ENCODE results near the gene PFKM.
"Not testable (repeated sequence)": the region's sequence is repeated elsewhere in the genome, so short reads cannot be mapped to it uniquely, and the experiment has no call there.

PFKM gene

GRCh38 chr12:48115957-48116356 is 3.2 kb upstream of the PFKM start:
- no peak for DNase-seq

- DNase-seq = no peak
These were observed 786 bp upstream of the PFKM start for GRCh38 chr12:48118284-48118871.

- DNase-seq = no peak
These were observed 651 bp downstream of the PFKM start for GRCh38 chr12:48119834-48120195.

- DNase-seq = no peak
These were observed 2.4 kb downstream of the PFKM start for GRCh38 chr12:48121522-48121921.

- no peak for DNase-seq
These were observed 3.1 kb downstream of the PFKM start for GRCh38 chr12:48122065-48122834.

- no peak for DNase-seq
These were observed 4.0 kb downstream of the PFKM start for GRCh38 chr12:48123169-48123568.

- DNase-seq = not testable (repeated sequence)
These were observed 6.4 kb downstream of the PFKM start for GRCh38 chr12:48125542-48125941.

GRCh38 chr12:48125985-48126384 is 6.8 kb downstream of the PFKM start:
- DNase-seq = no peak

GRCh38 chr12:48126953-48127630 is 7.9 kb downstream of the PFKM start:
- DNase-seq = no peak

GRCh38 chr12:48128800-48129199 is 9.6 kb downstream of the PFKM start:
- DNase-seq = no peak

GRCh38 chr12:48129376-48129775 is 10.2 kb downstream of the PFKM start:
- DNase-seq = no peak

GRCh38 chr12:48131517-48131916 is 12.4 kb downstream of the PFKM start:
- no peak for DNase-seq

- no peak for DNase-seq
These were observed 13.7 kb downstream of the PFKM start for GRCh38 chr12:48132826-48133225.

- DNase-seq = no peak
These were observed 15.9 kb downstream of the PFKM start for GRCh38 chr12:48135027-48135426.

- DNase-seq = no peak
These were observed 23.9 kb downstream of the PFKM start for GRCh38 chr12:48142818-48143674.

- DNase-seq = no peak
These were observed 24.7 kb downstream of the PFKM start for GRCh38 chr12:48143898-48144297.

GRCh38 chr12:48145981-48146380 is 26.8 kb downstream of the PFKM start:
- no peak for DNase-seq

- DNase-seq = no peak
These were observed 32.1 kb downstream of the PFKM start for GRCh38 chr12:48151103-48151771.

- DNase-seq = not testable (repeated sequence)
These were observed 36.6 kb downstream of the PFKM start for GRCh38 chr12:48155786-48156185.

GRCh38 chr12:48156652-48157017 is 37.5 kb downstream of the PFKM start:
- DNase-seq = no peak

GRCh38 chr12:48157018-48157888 is 38.1 kb downstream of the PFKM start, which contains the start of gene ASB8:
Gene ASB8, minus strand, starts transcription at chr12:48157515. Its CDS starts 4,019 bp downstream, at chr12:48153496.
- peak; percentile 92 for DNase-seq
